PFSK-1 (cell line): ENCODE data around the gene RPL38.

ENCODE experiments used
- FOXP2 ChIP-seq: optimal IDR thresholded peaks from 2 replicates; pipeline ENCODE3; 2011; ENCODE audit warnings: borderline replicate concordance, control low read depth, inconsistent platforms; ENCODE audit not compliant: insufficient read depth; ENCODE audit errors: extremely low read length, extremely low read depth
- POLR2AphosphoS5 ChIP-seq: IDR thresholded peaks from 2 replicates; pipeline ENCODE4 v1.6.1; 2012; ENCODE audit warnings: low read depth, mild to moderate bottlenecking, control low read depth, low read length, moderate library complexity
- SIN3A ChIP-seq: IDR thresholded peaks from 2 replicates; pipeline ENCODE4 v1.6.1; 2012; ENCODE audit warnings: mild to moderate bottlenecking, low read length, moderate library complexity, borderline replicate concordance; ENCODE audit not compliant: insufficient read depth

DNA sequence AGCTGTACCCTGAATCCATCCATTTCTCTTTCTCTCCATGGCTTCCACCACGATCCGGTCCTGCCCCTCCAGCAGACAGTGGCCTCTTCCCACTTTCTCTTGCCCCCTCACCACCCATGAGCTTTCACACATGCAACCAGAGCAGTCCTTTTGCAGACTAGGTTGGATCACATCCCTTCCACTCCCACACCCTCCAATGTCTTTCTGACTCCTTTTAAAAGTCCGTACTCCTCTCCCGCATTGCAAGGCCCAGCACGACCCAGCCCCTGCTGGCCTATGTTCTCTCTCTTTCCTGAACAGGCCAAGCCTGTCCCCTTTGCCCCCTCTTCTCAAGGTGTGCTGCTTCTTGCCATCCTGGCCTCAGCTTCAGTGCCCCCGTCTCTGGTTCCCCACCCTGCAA lies 48.1 kb downstream of the RPL38 start:
- TF ChIP-seq FOXP2 (no peak), POLR2AphosphoS5 (no peak), SIN3A (no peak)
